HepG2 (cell line): Measurements from ENCODE around the gene NUP93. TPM values are rescaled to one million over a fixed set of nuclear protein-coding genes. Genes with fewer than 3 reads are reported as not detected.

ENCODE experiments used
- ATAC-seq: fragments of 200-7000 bp; cut with Tn5 transposase; 3 replicates; pipeline ENCODE4 v1.9.1; 2020; ENCODE audit warnings: mild to moderate bottlenecking, moderate library complexity
- BruUV-seq: library from RNA; stranded (reverse); fragments of 400-500 nt; replicated peaks from 2 replicates; lab custom pipeline; 2021; lab: Mats Ljungman, UMichigan
- CTCF ChIA-PET: fragments of 300-600 bp; formaldehyde crosslinking; extraction: SDS; loops from one replicate; lab custom pipeline; 2021; ENCODE audit warnings: low total read pairs, inconsistent platforms, low intra/inter-chr PET ratio; lab: Yijun Ruan, JAX
- POLR2A ChIA-PET: fragments of 350-600 bp; sonication (Branson Sonifier 250); formaldehyde crosslinking; loops from one replicate; lab custom pipeline; 2020; ENCODE audit warnings: antibody characterized with exemption, inconsistent platforms; lab: Yijun Ruan, JAX
- DNase-seq: peaks from one replicate; pipeline ENCODE4 v3.0.0-alpha.2; 2015; ENCODE audit warnings: low spot score
- FAIRE-seq: peaks from 3 replicates; lab custom pipeline; 2011; peaks lifted over from hg19 to GRCh38; lab: Jason Lieb, UNC
- H2AFZ ChIP-seq: one replicate; pipeline ENCODE4 v1.6.1; 2011; ENCODE audit warnings: low read length, inconsistent platforms
- H3K27ac ChIP-seq: fragments of 300-600 bp; 3 replicates; pipeline ENCODE4 v1.8.0; 2011; ENCODE audit warnings: mixed run types, mild to moderate bottlenecking, mixed read lengths, low read length, inconsistent platforms; ENCODE audit not compliant: insufficient read depth; ENCODE audit errors: extremely low read length
- H3K27me3 ChIP-seq, 2 experiments: fragments of 200-600 bp in 1 of 2; 2 replicates in 1 of 2; 3 replicates in 1 of 2; pipeline versions ENCODE4 v1.6.0 to v1.8.0; 2011; ENCODE audit warnings: low read length in 2 of 2, mild to moderate bottlenecking in 2 of 2, moderate library complexity in 2 of 2, inconsistent platforms in 1 of 2; ENCODE audit not compliant: insufficient read depth in 2 of 2, control insufficient read depth in 1 of 2
- H3K36me3 ChIP-seq, 2 experiments: fragments of 200-600 bp in 1 of 2; replicated peaks in 1 of 2; 2 replicates in 1 of 2; 3 replicates in 1 of 2; pipeline versions ENCODE4 v1.5.1 to v1.8.0; 2011; ENCODE audit warnings: low read length in 2 of 2, inconsistent platforms in 1 of 2; ENCODE audit not compliant: insufficient read depth in 2 of 2, control insufficient read depth in 1 of 2
- H3K4me1 ChIP-seq: 2 replicates; pipeline ENCODE4 v1.5.1; 2012; ENCODE audit warnings: low read length, inconsistent platforms; ENCODE audit not compliant: insufficient read depth
- H3K4me2 ChIP-seq: 2 replicates; pipeline ENCODE4 v1.6.0; 2011; ENCODE audit warnings: low read depth, low read length, inconsistent platforms
- H3K4me3 ChIP-seq, 3 experiments: fragments of 200-600 bp in 1 of 3; sonication (generic), shearing (Covaris generic) in 1 of 3; replicated peaks in 1 of 3; 2 replicates each; pipeline ENCODE4 v1.5.1; 2011 to 2016; ENCODE audit warnings: low read length in 3 of 3, inconsistent platforms in 2 of 3, low read depth in 2 of 3, mild to moderate bottlenecking in 2 of 3, control low read depth in 1 of 3, mixed read lengths in 1 of 3; ENCODE audit not compliant: insufficient read depth in 1 of 3
- H3K79me2 ChIP-seq: one replicate; pipeline ENCODE4 v1.6.1; 2011; ENCODE audit warnings: low read length, inconsistent platforms; ENCODE audit not compliant: insufficient read depth
- H3K9ac ChIP-seq: 2 replicates; pipeline ENCODE4 v1.6.0; 2011; ENCODE audit warnings: mild to moderate bottlenecking, low read depth, low read length, inconsistent platforms; ENCODE audit not compliant: insufficient read depth
- H3K9me3 ChIP-seq: 2 replicates; pipeline ENCODE4 v1.5.1; 2012; ENCODE audit warnings: mild to moderate bottlenecking, low read length
- H4K20me1 ChIP-seq: 2 replicates; pipeline ENCODE4 v1.6.0; 2011; ENCODE audit warnings: inconsistent platforms, mild to moderate bottlenecking, low read length, moderate library complexity; ENCODE audit not compliant: insufficient read depth
- ELF1 ChIP-seq: sonication (generic); formaldehyde crosslinking; IDR thresholded peaks from 2 replicates; pipeline ENCODE4 v1.4.0; 2020; ENCODE audit warnings: missing genetic modification reagents
- FOXC1 ChIP-seq: sonication (generic); formaldehyde crosslinking; IDR thresholded peaks from 2 replicates; pipeline ENCODE4 v1.8.0; 2022; ENCODE audit warnings: mild to moderate bottlenecking, missing genetic modification reagents, borderline replicate concordance
- FOXM1 ChIP-seq: sonication (generic); formaldehyde crosslinking; IDR thresholded peaks from 2 replicates; pipeline ENCODE4 v1.5.0; 2020; ENCODE audit warnings: missing genetic modification reagents
- GATAD1 ChIP-seq: IDR thresholded peaks from 2 replicates; pipeline ENCODE4 v1.6.1; 2016; ENCODE audit warnings: missing genetic modification reagents, missing compliant biosample characterization
- NFATC3 ChIP-seq: sonication (generic); formaldehyde crosslinking; IDR thresholded peaks from 2 replicates; pipeline ENCODE4 v1.5.1; 2020; ENCODE audit warnings: mild to moderate bottlenecking, missing genetic modification reagents
- SMAD3 ChIP-seq: sonication (generic); formaldehyde crosslinking; IDR thresholded peaks from 2 replicates; pipeline ENCODE4 v1.4.0; 2020; ENCODE audit warnings: missing genetic modification reagents
- ZSCAN12 ChIP-seq: sonication (generic); formaldehyde crosslinking; IDR thresholded peaks from 2 replicates; pipeline ENCODE4 v1.9.0; 2021; ENCODE audit warnings: mild to moderate bottlenecking, missing genetic modification reagents
- WGBS: methylation state at CpG from one replicate; pipeline ENCODE4 v1.1.6; 2017; ENCODE audit warnings: low lambda C conversion rate; 5-methylcytosine and 5-hydroxymethylcytosine counted together
- in situ Hi-C: cut with HindIII; loops from 2 replicates; pipeline ENCODE4 v1.10.0; 2017; ENCODE audit warnings: low pct_unique_long_range_greater_than_20kb; ENCODE audit not compliant: extremely low pct_ligation_motif_present
- intact Hi-C: fragments of 100-400 bp; cut with micrococcal nuclease; formaldehyde crosslinking; loops from one replicate; pipeline ENCODE4 v1.10.0; 2022; ENCODE audit not compliant: unreplicated experiment
- polyA plus RNA-seq, 8 experiments: library from polyadenylated mRNA; depleted of rRNA in 3 of 8; stranded (reverse) in 7 of 8; unstranded in 1 of 8; fragments of >200 nt; fragmentation: Illumina TruSeq in 4 of 8; extraction: Trizol in 4 of 8; gene quantifications; 2 replicates each; pipeline versions ENCODE4 v1.2.1 to v1.2.3, GENCODE V29; 2011 to 2016; ENCODE audit warnings: low read depth in 4 of 8, missing spikeins in 1 of 8, mixed read lengths in 1 of 8; ENCODE audit not compliant: insufficient read depth in 1 of 8
- total RNA-seq, 5 experiments: library from RNA; depleted of rRNA; stranded (reverse); fragments of >200 nt; fragmentation: Illumina TruSeq; extraction: Trizol; gene quantifications; 2 replicates each; pipeline ENCODE4 v1.2.3, GENCODE V29; 2016; ENCODE audit warnings: low read depth in 1 of 5
- TF ChIP-seq, protein P1 (sequence below): sonication (generic); formaldehyde crosslinking; IDR thresholded peaks from 2 replicates; pipeline ENCODE4 v1.4.0; 2020; ENCODE audit warnings: mild to moderate bottlenecking, missing genetic modification reagents
- TF ChIP-seq, protein P2 (sequence below): sonication (generic); formaldehyde crosslinking; IDR thresholded peaks from 2 replicates; pipeline ENCODE4 v1.5.0; 2020; ENCODE audit warnings: mild to moderate bottlenecking, missing genetic modification reagents, moderate library complexity
- TF ChIP-seq, protein P3 (sequence below): sonication (generic); formaldehyde crosslinking; IDR thresholded peaks from 2 replicates; pipeline ENCODE4 v1.4.0; 2020; ENCODE audit warnings: missing genetic modification reagents
- TF ChIP-seq, protein P4 (sequence below): sonication (generic); formaldehyde crosslinking; IDR thresholded peaks from 2 replicates; pipeline ENCODE4 v1.8.1; 2023; ENCODE audit warnings: missing genetic modification reagents, inconsistent platforms, borderline replicate concordance

The NUP93 gene
- total and polyA plus RNA-seq, 2 of the 13 experiments (the other 11 are each of a cell fraction or from before 2014, with no cell fraction given) = 58.5 to 140 TPM

DNA sequence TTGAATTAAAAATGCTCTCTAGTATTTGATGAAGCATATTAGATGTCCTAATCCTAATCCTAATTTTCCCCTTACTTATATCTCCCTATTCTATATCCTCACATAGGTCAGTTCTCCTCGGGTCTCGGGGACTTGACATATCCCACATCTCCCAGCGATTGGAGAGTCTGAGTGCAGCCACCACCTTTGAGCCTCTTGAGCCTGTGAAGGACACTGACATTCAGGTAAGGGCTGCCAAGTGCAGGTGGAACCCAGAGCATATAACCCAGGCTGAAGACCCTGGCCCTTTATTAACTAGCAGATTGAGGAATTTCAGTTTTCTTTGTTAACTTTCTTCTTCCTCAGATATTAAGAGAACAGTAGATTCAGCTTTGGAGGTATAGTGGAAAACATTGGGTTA is 28.5 kb downstream of the NUP93 start:
- in situ Hi-C loops = no loop called here
- no peaks in the 10 kb centered on the region for H4K20me1 ChIP-seq
- 98% methylated on average over 3 of the region's 3 CpGs for WGBS
- DNase-seq = no peak
- no peak for ATAC-seq
- H3K79me2 ChIP-seq = peaks cover 3% of the 10 kb centered on the region
- no peak for FAIRE-seq
- H3K4me1 ChIP-seq = 0 out of 2 replicates have a peak, but pooled peaks cover 8% of the 10 kb centered on the region
- TF ChIP-seq SMAD3 (CRISPR knock-in tag) (no peak), FOXC1 (CRISPR knock-in tag) (no peak), NFATC3 (CRISPR knock-in tag) (no peak)
- TF ChIP-seq, protein P1, sequence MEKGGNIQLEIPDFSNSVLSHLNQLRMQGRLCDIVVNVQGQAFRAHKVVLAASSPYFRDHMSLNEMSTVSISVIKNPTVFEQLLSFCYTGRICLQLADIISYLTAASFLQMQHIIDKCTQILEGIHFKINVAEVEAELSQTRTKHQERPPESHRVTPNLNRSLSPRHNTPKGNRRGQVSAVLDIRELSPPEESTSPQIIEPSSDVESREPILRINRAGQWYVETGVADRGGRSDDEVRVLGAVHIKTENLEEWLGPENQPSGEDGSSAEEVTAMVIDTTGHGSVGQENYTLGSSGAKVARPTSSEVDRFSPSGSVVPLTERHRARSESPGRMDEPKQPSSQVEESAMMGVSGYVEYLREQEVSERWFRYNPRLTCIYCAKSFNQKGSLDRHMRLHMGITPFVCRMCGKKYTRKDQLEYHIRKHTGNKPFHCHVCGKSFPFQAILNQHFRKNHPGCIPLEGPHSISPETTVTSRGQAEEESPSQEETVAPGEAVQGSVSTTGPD (CRISPR knock-in tag) = no peak
- intact Hi-C loops = no loop called here
- H3K36me3 ChIP-seq = peaks cover 8 to 47% of the 10 kb centered on the region in 2 experiments
- H3K27ac ChIP-seq = no peak overlapping the region
- H3K27me3 ChIP-seq = no peaks in the 10 kb centered on the region
- H2AFZ ChIP-seq = no peak overlapping the region
- no peak overlapping the region for H3K9ac ChIP-seq
- H3K4me2 ChIP-seq = no peak overlapping the region
- H3K4me3 ChIP-seq = no peak overlapping the region
- ChIA-PET POLR2A (no interaction called here), CTCF (no interaction called here)
- H3K9me3 ChIP-seq = peaks cover 13% of the 10 kb centered on the region
- BruUV-seq = no TSS peak

DNA sequence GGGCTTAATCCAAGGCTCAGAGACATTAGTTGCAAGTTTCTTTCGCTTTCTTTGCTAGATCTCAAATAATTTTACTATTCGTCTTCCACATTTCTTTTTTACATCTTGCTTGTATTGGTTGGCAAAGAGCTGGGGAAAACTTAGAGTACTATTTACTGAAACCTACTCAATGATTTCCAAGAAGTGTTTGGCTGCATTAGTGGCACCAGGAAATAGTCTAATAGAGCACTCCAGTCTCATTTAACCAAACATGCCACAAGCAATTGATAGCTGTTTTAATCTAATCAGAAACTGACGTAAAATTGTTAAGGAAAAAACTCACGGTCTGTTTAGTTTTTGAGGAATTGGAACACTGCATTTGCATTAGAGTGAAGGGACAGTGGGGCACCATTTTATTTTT is 29.0 kb downstream of the NUP93 start:
- H3K79me2 ChIP-seq = peaks cover 2% of the 10 kb centered on the region
- 0 out of 2 replicates have a peak, but pooled peaks cover 8% of the 10 kb centered on the region for H3K4me1 ChIP-seq
- ChIA-PET POLR2A (no interaction called here), CTCF (no interaction called here)
- H4K20me1 ChIP-seq = no peaks in the 10 kb centered on the region
- intact Hi-C loops (no loop called here), in situ Hi-C loops (no loop called here)
- no peak overlapping the region for H3K4me2 ChIP-seq
- H3K9ac ChIP-seq = no peak overlapping the region
- 97% methylated on average over 4 of the region's 4 CpGs for WGBS
- DNase-seq (no peak), FAIRE-seq (no peak), ATAC-seq (no peak)
- BruUV-seq = no TSS peak
- no peaks in the 10 kb centered on the region for H3K27me3 ChIP-seq
- no peak overlapping the region for H2AFZ ChIP-seq
- H3K9me3 ChIP-seq = peaks cover 12% of the 10 kb centered on the region
- no peak overlapping the region for H3K4me3 ChIP-seq
- H3K27ac ChIP-seq = no peak overlapping the region
- H3K36me3 ChIP-seq = peaks cover 8 to 51% of the 10 kb centered on the region in 2 experiments
- TF ChIP-seq GATAD1 = no peak
- TF ChIP-seq FOXM1 (CRISPR knock-in tag) = no peak
- no peak for TF ChIP-seq ZSCAN12 (CRISPR knock-in tag)
- TF ChIP-seq, protein P2, sequence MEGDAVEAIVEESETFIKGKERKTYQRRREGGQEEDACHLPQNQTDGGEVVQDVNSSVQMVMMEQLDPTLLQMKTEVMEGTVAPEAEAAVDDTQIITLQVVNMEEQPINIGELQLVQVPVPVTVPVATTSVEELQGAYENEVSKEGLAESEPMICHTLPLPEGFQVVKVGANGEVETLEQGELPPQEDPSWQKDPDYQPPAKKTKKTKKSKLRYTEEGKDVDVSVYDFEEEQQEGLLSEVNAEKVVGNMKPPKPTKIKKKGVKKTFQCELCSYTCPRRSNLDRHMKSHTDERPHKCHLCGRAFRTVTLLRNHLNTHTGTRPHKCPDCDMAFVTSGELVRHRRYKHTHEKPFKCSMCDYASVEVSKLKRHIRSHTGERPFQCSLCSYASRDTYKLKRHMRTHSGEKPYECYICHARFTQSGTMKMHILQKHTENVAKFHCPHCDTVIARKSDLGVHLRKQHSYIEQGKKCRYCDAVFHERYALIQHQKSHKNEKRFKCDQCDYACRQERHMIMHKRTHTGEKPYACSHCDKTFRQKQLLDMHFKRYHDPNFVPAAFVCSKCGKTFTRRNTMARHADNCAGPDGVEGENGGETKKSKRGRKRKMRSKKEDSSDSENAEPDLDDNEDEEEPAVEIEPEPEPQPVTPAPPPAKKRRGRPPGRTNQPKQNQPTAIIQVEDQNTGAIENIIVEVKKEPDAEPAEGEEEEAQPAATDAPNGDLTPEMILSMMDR = no peak
- TF ChIP-seq, protein P3, sequence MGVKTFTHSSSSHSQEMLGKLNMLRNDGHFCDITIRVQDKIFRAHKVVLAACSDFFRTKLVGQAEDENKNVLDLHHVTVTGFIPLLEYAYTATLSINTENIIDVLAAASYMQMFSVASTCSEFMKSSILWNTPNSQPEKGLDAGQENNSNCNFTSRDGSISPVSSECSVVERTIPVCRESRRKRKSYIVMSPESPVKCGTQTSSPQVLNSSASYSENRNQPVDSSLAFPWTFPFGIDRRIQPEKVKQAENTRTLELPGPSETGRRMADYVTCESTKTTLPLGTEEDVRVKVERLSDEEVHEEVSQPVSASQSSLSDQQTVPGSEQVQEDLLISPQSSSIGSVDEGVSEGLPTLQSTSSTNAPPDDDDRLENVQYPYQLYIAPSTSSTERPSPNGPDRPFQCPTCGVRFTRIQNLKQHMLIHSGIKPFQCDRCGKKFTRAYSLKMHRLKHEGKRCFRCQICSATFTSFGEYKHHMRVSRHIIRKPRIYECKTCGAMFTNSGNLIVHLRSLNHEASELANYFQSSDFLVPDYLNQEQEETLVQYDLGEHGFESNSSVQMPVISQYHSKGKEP (CRISPR knock-in tag) = no peak
- TF ChIP-seq, protein P4, sequence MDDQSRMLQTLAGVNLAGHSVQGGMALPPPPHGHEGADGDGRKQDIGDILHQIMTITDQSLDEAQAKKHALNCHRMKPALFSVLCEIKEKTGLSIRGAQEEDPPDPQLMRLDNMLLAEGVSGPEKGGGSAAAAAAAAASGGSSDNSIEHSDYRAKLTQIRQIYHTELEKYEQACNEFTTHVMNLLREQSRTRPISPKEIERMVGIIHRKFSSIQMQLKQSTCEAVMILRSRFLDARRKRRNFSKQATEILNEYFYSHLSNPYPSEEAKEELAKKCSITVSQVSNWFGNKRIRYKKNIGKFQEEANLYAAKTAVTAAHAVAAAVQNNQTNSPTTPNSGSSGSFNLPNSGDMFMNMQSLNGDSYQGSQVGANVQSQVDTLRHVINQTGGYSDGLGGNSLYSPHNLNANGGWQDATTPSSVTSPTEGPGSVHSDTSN (CRISPR knock-in tag) = no peak
- no peak for TF ChIP-seq ELF1 (CRISPR knock-in tag)
